ENCODE results near the gene CAMKMT.

GRCh38 chr2:44656460-44656859 is 294.7 kb downstream of the CAMKMT start:
- TF ChIP-seq, protein P1, sequence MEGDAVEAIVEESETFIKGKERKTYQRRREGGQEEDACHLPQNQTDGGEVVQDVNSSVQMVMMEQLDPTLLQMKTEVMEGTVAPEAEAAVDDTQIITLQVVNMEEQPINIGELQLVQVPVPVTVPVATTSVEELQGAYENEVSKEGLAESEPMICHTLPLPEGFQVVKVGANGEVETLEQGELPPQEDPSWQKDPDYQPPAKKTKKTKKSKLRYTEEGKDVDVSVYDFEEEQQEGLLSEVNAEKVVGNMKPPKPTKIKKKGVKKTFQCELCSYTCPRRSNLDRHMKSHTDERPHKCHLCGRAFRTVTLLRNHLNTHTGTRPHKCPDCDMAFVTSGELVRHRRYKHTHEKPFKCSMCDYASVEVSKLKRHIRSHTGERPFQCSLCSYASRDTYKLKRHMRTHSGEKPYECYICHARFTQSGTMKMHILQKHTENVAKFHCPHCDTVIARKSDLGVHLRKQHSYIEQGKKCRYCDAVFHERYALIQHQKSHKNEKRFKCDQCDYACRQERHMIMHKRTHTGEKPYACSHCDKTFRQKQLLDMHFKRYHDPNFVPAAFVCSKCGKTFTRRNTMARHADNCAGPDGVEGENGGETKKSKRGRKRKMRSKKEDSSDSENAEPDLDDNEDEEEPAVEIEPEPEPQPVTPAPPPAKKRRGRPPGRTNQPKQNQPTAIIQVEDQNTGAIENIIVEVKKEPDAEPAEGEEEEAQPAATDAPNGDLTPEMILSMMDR (IDR thresholded peaks at IDR 0.05) = no peak
- no peak for TF ChIP-seq POLR2A (IDR thresholded peaks at IDR 0.05)

Data from Peyer's patch (tissue), 4 donors.